HepG2 (cell line): ENCODE measurements around the gene FAM111A. TPM values are rescaled to one million over a fixed set of nuclear protein-coding genes. Genes with fewer than 3 reads are reported as not detected.

Experiments used
- ATAC-seq: fragments of 200-7000 bp; cut with Tn5 transposase; 3 replicates; pipeline ENCODE4 v1.9.1; 2020; ENCODE audit warnings: mild to moderate bottlenecking, moderate library complexity
- BruUV-seq: library from RNA; stranded (reverse); fragments of 400-500 nt; replicated peaks from 2 replicates; lab custom pipeline; 2021; lab: Mats Ljungman, UMichigan
- CTCF ChIA-PET: fragments of 300-600 bp; formaldehyde crosslinking; extraction: SDS; loops from one replicate; lab custom pipeline; 2021; ENCODE audit warnings: low total read pairs, inconsistent platforms, low intra/inter-chr PET ratio; lab: Yijun Ruan, JAX
- POLR2A ChIA-PET: fragments of 350-600 bp; sonication (Branson Sonifier 250); formaldehyde crosslinking; loops from one replicate; lab custom pipeline; 2020; ENCODE audit warnings: antibody characterized with exemption, inconsistent platforms; lab: Yijun Ruan, JAX
- DNase-seq: peaks from one replicate; pipeline ENCODE4 v3.0.0-alpha.2; 2015; ENCODE audit warnings: low spot score
- FAIRE-seq: peaks from 3 replicates; lab custom pipeline; 2011; peaks lifted over from hg19 to GRCh38; lab: Jason Lieb, UNC
- H2AFZ ChIP-seq: one replicate; pipeline ENCODE4 v1.6.1; 2011; ENCODE audit warnings: low read length, inconsistent platforms
- H3K27ac ChIP-seq: fragments of 300-600 bp; 3 replicates; pipeline ENCODE4 v1.8.0; 2011; ENCODE audit warnings: mixed run types, mild to moderate bottlenecking, mixed read lengths, low read length, inconsistent platforms; ENCODE audit not compliant: insufficient read depth; ENCODE audit errors: extremely low read length
- H3K27me3 ChIP-seq, 2 experiments: fragments of 200-600 bp in 1 of 2; 2 replicates in 1 of 2; 3 replicates in 1 of 2; pipeline versions ENCODE4 v1.6.0 to v1.8.0; 2011; ENCODE audit warnings: low read length in 2 of 2, mild to moderate bottlenecking in 2 of 2, moderate library complexity in 2 of 2, inconsistent platforms in 1 of 2; ENCODE audit not compliant: insufficient read depth in 2 of 2, control insufficient read depth in 1 of 2
- H3K36me3 ChIP-seq, 2 experiments: fragments of 200-600 bp in 1 of 2; replicated peaks in 1 of 2; 2 replicates in 1 of 2; 3 replicates in 1 of 2; pipeline versions ENCODE4 v1.5.1 to v1.8.0; 2011; ENCODE audit warnings: low read length in 2 of 2, inconsistent platforms in 1 of 2; ENCODE audit not compliant: insufficient read depth in 2 of 2, control insufficient read depth in 1 of 2
- H3K4me1 ChIP-seq: 2 replicates; pipeline ENCODE4 v1.5.1; 2012; ENCODE audit warnings: low read length, inconsistent platforms; ENCODE audit not compliant: insufficient read depth
- H3K4me2 ChIP-seq: 2 replicates; pipeline ENCODE4 v1.6.0; 2011; ENCODE audit warnings: low read depth, low read length, inconsistent platforms
- H3K4me3 ChIP-seq, 3 experiments: fragments of 200-600 bp in 1 of 3; sonication (generic), shearing (Covaris generic) in 1 of 3; replicated peaks in 1 of 3; 2 replicates each; pipeline ENCODE4 v1.5.1; 2011 to 2016; ENCODE audit warnings: low read length in 3 of 3, inconsistent platforms in 2 of 3, low read depth in 2 of 3, mild to moderate bottlenecking in 2 of 3, control low read depth in 1 of 3, mixed read lengths in 1 of 3; ENCODE audit not compliant: insufficient read depth in 1 of 3
- H3K79me2 ChIP-seq: one replicate; pipeline ENCODE4 v1.6.1; 2011; ENCODE audit warnings: low read length, inconsistent platforms; ENCODE audit not compliant: insufficient read depth
- H3K9ac ChIP-seq: 2 replicates; pipeline ENCODE4 v1.6.0; 2011; ENCODE audit warnings: mild to moderate bottlenecking, low read depth, low read length, inconsistent platforms; ENCODE audit not compliant: insufficient read depth
- H3K9me3 ChIP-seq: 2 replicates; pipeline ENCODE4 v1.5.1; 2012; ENCODE audit warnings: mild to moderate bottlenecking, low read length
- H4K20me1 ChIP-seq: 2 replicates; pipeline ENCODE4 v1.6.0; 2011; ENCODE audit warnings: inconsistent platforms, mild to moderate bottlenecking, low read length, moderate library complexity; ENCODE audit not compliant: insufficient read depth
- BORCS8-MEF2B ChIP-seq: sonication (generic); formaldehyde crosslinking; IDR thresholded peaks from 2 replicates; pipeline ENCODE4 v1.8.0; 2022; ENCODE audit warnings: mild to moderate bottlenecking, missing genetic modification reagents
- CSRNP2 ChIP-seq: sonication (generic); formaldehyde crosslinking; conservative IDR thresholded peaks from 2 replicates; pipeline ENCODE4 v1.8.0; 2022; ENCODE audit warnings: low read depth, missing genetic modification reagents
- HBP1 ChIP-seq: IDR thresholded peaks from 2 replicates; pipeline ENCODE4 v1.6.1; 2016; ENCODE audit warnings: low read depth, control low read depth
- HMGA1 ChIP-seq: sonication (generic); formaldehyde crosslinking; conservative IDR thresholded peaks from 2 replicates; pipeline ENCODE4 v1.4.0; 2020; ENCODE audit warnings: missing genetic modification reagents
- HOXA9 ChIP-seq: sonication (generic); formaldehyde crosslinking; IDR thresholded peaks from 2 replicates; pipeline ENCODE4 v1.8.1; 2022; ENCODE audit warnings: missing genetic modification reagents, mild to moderate bottlenecking, moderate library complexity, borderline replicate concordance
- KLF11 ChIP-seq: IDR thresholded peaks from 2 replicates; pipeline ENCODE4 v1.6.1; 2016; ENCODE audit warnings: missing compliant biosample characterization
- MEF2D ChIP-seq: sonication (generic); formaldehyde crosslinking; IDR thresholded peaks from 2 replicates; pipeline ENCODE4 v1.5.1; 2020; ENCODE audit warnings: mild to moderate bottlenecking, missing genetic modification reagents
- MTA1 ChIP-seq: sonication (generic); formaldehyde crosslinking; IDR thresholded peaks from 2 replicates; pipeline ENCODE4 v1.4.0; 2020; ENCODE audit warnings: missing genetic modification reagents, mild to moderate bottlenecking, borderline replicate concordance
- RCOR2 ChIP-seq: IDR thresholded peaks from 2 replicates; pipeline ENCODE4 v1.6.1; 2016; ENCODE audit warnings: missing biosample characterization, missing genetic modification reagents
- SALL1 ChIP-seq: sonication (generic); formaldehyde crosslinking; IDR thresholded peaks from 2 replicates; pipeline ENCODE4 v1.8.0; 2022; ENCODE audit warnings: mild to moderate bottlenecking, missing genetic modification reagents
- SNRNP70 ChIP-seq: fragments of 200-400 bp; formaldehyde crosslinking; IDR thresholded peaks from 2 replicates; pipeline ENCODE4 v1.6.1; 2017; ENCODE audit warnings: mild to moderate bottlenecking, low read depth, low read length, moderate library complexity
- ZBTB1 ChIP-seq: sonication (generic); formaldehyde crosslinking; IDR thresholded peaks from 2 replicates; pipeline ENCODE4 v1.4.0; 2020; ENCODE audit warnings: missing genetic modification reagents, borderline replicate concordance
- ZFP82 ChIP-seq: sonication (generic); formaldehyde crosslinking; IDR thresholded peaks from 2 replicates; pipeline ENCODE4 v1.5.1; 2020; ENCODE audit warnings: mild to moderate bottlenecking, missing genetic modification reagents, borderline replicate concordance
- ZKSCAN5 ChIP-seq: sonication (generic); formaldehyde crosslinking; IDR thresholded peaks from 2 replicates; pipeline ENCODE4 v1.5.1; 2020; ENCODE audit warnings: mild to moderate bottlenecking, missing genetic modification reagents
- ZNF18 ChIP-seq: sonication (generic); formaldehyde crosslinking; IDR thresholded peaks from 2 replicates; pipeline ENCODE4 v1.8.0; 2022; ENCODE audit warnings: mild to moderate bottlenecking, missing genetic modification reagents; ENCODE audit not compliant: insufficient replicate concordance
- ZNF574 ChIP-seq: sonication (generic); formaldehyde crosslinking; IDR thresholded peaks from 2 replicates; pipeline ENCODE4 v1.4.0; 2020; ENCODE audit warnings: missing genetic modification reagents
- ZNF883 ChIP-seq: sonication (generic); formaldehyde crosslinking; IDR thresholded peaks from 2 replicates; pipeline ENCODE4 v1.5.1; 2020; ENCODE audit warnings: mild to moderate bottlenecking, missing genetic modification reagents; ENCODE audit errors: not compliant biosample characterization
- WGBS: methylation state at CpG from one replicate; pipeline ENCODE4 v1.1.6; 2017; ENCODE audit warnings: low lambda C conversion rate; 5-methylcytosine and 5-hydroxymethylcytosine counted together
- in situ Hi-C: cut with HindIII; loops from 2 replicates; pipeline ENCODE4 v1.10.0; 2017; ENCODE audit warnings: low pct_unique_long_range_greater_than_20kb; ENCODE audit not compliant: extremely low pct_ligation_motif_present
- intact Hi-C: fragments of 100-400 bp; cut with micrococcal nuclease; formaldehyde crosslinking; loops from one replicate; pipeline ENCODE4 v1.10.0; 2022; ENCODE audit not compliant: unreplicated experiment
- polyA plus RNA-seq, 8 experiments: library from polyadenylated mRNA; depleted of rRNA in 3 of 8; stranded (reverse) in 7 of 8; unstranded in 1 of 8; fragments of >200 nt; fragmentation: Illumina TruSeq in 4 of 8; extraction: Trizol in 4 of 8; gene quantifications; 2 replicates each; pipeline versions ENCODE4 v1.2.1 to v1.2.3, GENCODE V29; 2011 to 2016; ENCODE audit warnings: low read depth in 4 of 8, missing spikeins in 1 of 8, mixed read lengths in 1 of 8; ENCODE audit not compliant: insufficient read depth in 1 of 8
- total RNA-seq, 5 experiments: library from RNA; depleted of rRNA; stranded (reverse); fragments of >200 nt; fragmentation: Illumina TruSeq; extraction: Trizol; gene quantifications; 2 replicates each; pipeline ENCODE4 v1.2.3, GENCODE V29; 2016; ENCODE audit warnings: low read depth in 1 of 5

Gene FAM111A
- total and polyA plus RNA-seq, 2 of the 13 experiments (the other 11 are each of a cell fraction or from before 2014, with no cell fraction given): 3.2 to 13.5 TPM

- POLR2A ChIA-PET: no interaction called here
- no peaks in the 10 kb centered on the region for H3K9me3 ChIP-seq
- H3K79me2 ChIP-seq: no peaks in the 10 kb centered on the region
- CTCF ChIA-PET: no interaction called here
- ATAC-seq (no peak), DNase-seq (no peak), FAIRE-seq (no peak)
- no peak overlapping the region for H3K4me2 ChIP-seq
- H3K27me3 ChIP-seq: no peaks in the 10 kb centered on the region
- intact Hi-C loops: no loop called here
- no peak overlapping the region for H3K9ac ChIP-seq
- TF ChIP-seq ZNF18 (CRISPR knock-in tag): no peak
- TF ChIP-seq ZNF883 (CRISPR knock-in tag): no peak
- TF ChIP-seq CSRNP2 (CRISPR knock-in tag): no peak
- no peak for TF ChIP-seq ZNF574
- no peak for TF ChIP-seq ZKSCAN5 (CRISPR knock-in tag)
- TF ChIP-seq SALL1 (CRISPR knock-in tag): no peak
- no peak for TF ChIP-seq RCOR2 (CRISPR knock-in tag)
- TF ChIP-seq HBP1 (CRISPR knock-in tag): no peak
- TF ChIP-seq HOXA9 (CRISPR knock-in tag): no peak
- no peak for TF ChIP-seq MEF2D (CRISPR knock-in tag)
- TF ChIP-seq KLF11 (CRISPR knock-in tag): no peak
- TF ChIP-seq BORCS8-MEF2B (CRISPR knock-in tag): no peak
- no peak for TF ChIP-seq MTA1 (CRISPR knock-in tag)
- TF ChIP-seq SNRNP70: no peak
- TF ChIP-seq ZBTB1 (CRISPR knock-in tag): no peak
- TF ChIP-seq HMGA1 (CRISPR knock-in tag): no peak
- no peak for TF ChIP-seq ZFP82 (CRISPR knock-in tag)
- in situ Hi-C loops: loop anchor here (25.0 kb wide), 1 partner anchor 492 kb away; no protein-coding TSS in a partner anchor
- no TSS peak for BruUV-seq
- H3K4me3 ChIP-seq: no peak overlapping the region
- H3K4me1 ChIP-seq: peaks cover 14% of the 10 kb centered on the region
- no peak overlapping the region for H2AFZ ChIP-seq
- WGBS: 91% methylated on average over 4 of the region's 4 CpGs
- H4K20me1 ChIP-seq: no peaks in the 10 kb centered on the region
- peaks cover 6 to 7% of the 10 kb centered on the region in 2 experiments; a peak in 2 of 5 replicates for H3K36me3 ChIP-seq
- no peak overlapping the region for H3K27ac ChIP-seq
Observed at GRCh38 chr11:59195586-59195985, 52.9 kb downstream of the FAM111A start.
